ENCODE data around the gene MSANTD1. TPM values are rescaled to one million over a fixed set of nuclear protein-coding genes. Genes with fewer than 3 reads are reported as not detected.

The MSANTD1 gene
- total RNA-seq, 1 experiment from 2014 or later = 0.95 TPM

GRCh38 chr4:3263876-3264193, 14.9 kb downstream of the MSANTD1 start:
- Histone ChIP-seq H3K36me3 (ENCODE audit: control insufficient read depth, insufficient read depth, low read length) (no peaks in the 10 kb centered on the region), H3K9me3 (no peaks in the 10 kb centered on the region), H3K4me1 (peaks cover 9% of the 10 kb centered on the region), H3K4me3 (ENCODE audit: low read depth, low read length) (no peak overlapping the region), H3K27me3 (replicated peaks; ENCODE audit: control insufficient read depth, insufficient read depth, low read length) (no peaks in the 10 kb centered on the region)
- no peaks in the 10 kb centered on the region for H3K4me1 Mint-ChIP-seq (ENCODE audit: low read depth, unreplicated experiment)
- H3K27ac Mint-ChIP-seq (ENCODE audit: unreplicated experiment) = no peak overlapping the region
- no peak overlapping the region for H3K4me3 Mint-ChIP-seq (ENCODE audit: unreplicated experiment)
- H3K36me3 Mint-ChIP-seq (ENCODE audit: insufficient read depth, unreplicated experiment) = no peaks in the 10 kb centered on the region
- POLR2A ChIA-PET = no interaction called here
- intact Hi-C loops (cut with micrococcal nuclease; ENCODE audit: unreplicated experiment) = no loop called here
- peaks cover 8% of the 10 kb centered on the region for H3K27me3 Mint-ChIP-seq (ENCODE audit: insufficient read depth, unreplicated experiment)
- no peak for TF ChIP-seq CTCF (IDR thresholded peaks at IDR 0.05; ENCODE audit: insufficient read depth in 1 of 2, low read depth in 1 of 2, low read length in 1 of 2, severe bottlenecking in 1 of 2, unreplicated experiment in 1 of 2)
- no peaks in the 10 kb centered on the region for H3K9me3 Mint-ChIP-seq (ENCODE audit: unreplicated experiment)
- no TSS peak for BruUV-seq (replicated peaks)
- CTCF ChIA-PET = no interaction called here
- DNase-seq = no peak

DNA sequence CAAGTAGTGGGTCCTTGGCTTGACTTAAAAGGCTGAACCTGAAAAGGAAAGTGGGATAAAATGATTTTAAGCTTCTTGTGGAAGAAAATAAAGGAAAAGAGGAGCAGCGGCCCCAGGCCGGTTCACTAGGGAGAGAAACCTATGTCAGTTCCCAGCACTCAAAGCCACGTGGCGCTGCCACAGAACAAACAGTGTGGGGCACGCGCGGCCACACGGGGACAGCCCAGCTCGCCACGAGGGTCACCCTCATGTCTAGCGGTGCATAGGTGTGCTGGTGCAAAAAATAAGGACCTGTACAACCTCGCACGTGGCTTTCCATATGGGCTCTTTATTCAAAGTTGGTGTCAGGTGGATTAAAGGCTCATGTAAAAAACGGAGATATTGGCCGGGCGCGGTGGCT, 17.1 kb downstream of the MSANTD1 start:
- CTCF ChIA-PET = no interaction called here
- POLR2A ChIA-PET = no interaction called here
- Mint-ChIP-seq H3K4me1 (ENCODE audit: low read depth, unreplicated experiment) (no peaks in the 10 kb centered on the region), H3K36me3 (ENCODE audit: insufficient read depth, unreplicated experiment) (no peaks in the 10 kb centered on the region), H3K4me3 (ENCODE audit: unreplicated experiment) (no peak overlapping the region), H3K9me3 (ENCODE audit: unreplicated experiment) (no peaks in the 10 kb centered on the region), H3K27me3 (ENCODE audit: insufficient read depth, unreplicated experiment) (peaks cover 8% of the 10 kb centered on the region), H3K27ac (ENCODE audit: unreplicated experiment) (no peak overlapping the region)
- no peaks in the 10 kb centered on the region for H3K9me3 ChIP-seq
- DNase-seq = peak in 1 of 2 experiments; percentile 8
- intact Hi-C loops (cut with micrococcal nuclease; ENCODE audit: unreplicated experiment) = no loop called here
- BruUV-seq (replicated peaks) = no TSS peak
- H3K36me3 ChIP-seq (ENCODE audit: control insufficient read depth, insufficient read depth, low read length) = no peaks in the 10 kb centered on the region
- H3K27me3 ChIP-seq (replicated peaks; ENCODE audit: control insufficient read depth, insufficient read depth, low read length) = no peaks in the 10 kb centered on the region
- no peak overlapping the region for H3K4me3 ChIP-seq (ENCODE audit: low read depth, low read length)
- no peak for TF ChIP-seq CTCF (IDR thresholded peaks at IDR 0.05; ENCODE audit: insufficient read depth in 1 of 2, low read depth in 1 of 2, low read length in 1 of 2, severe bottlenecking in 1 of 2, unreplicated experiment in 1 of 2)
- H3K4me1 ChIP-seq = peaks cover 14% of the 10 kb centered on the region

- no peak for TF ChIP-seq CTCF (IDR thresholded peaks at IDR 0.05; ENCODE audit: insufficient read depth in 1 of 2, low read depth in 1 of 2, low read length in 1 of 2, severe bottlenecking in 1 of 2, unreplicated experiment in 1 of 2)
- no peak overlapping the region for H3K4me3 Mint-ChIP-seq (ENCODE audit: unreplicated experiment)
- no peaks in the 10 kb centered on the region for H3K9me3 Mint-ChIP-seq (ENCODE audit: unreplicated experiment)
- no peaks in the 10 kb centered on the region for H3K36me3 Mint-ChIP-seq (ENCODE audit: insufficient read depth, unreplicated experiment)
- H3K4me1 Mint-ChIP-seq (ENCODE audit: low read depth, unreplicated experiment) = no peaks in the 10 kb centered on the region
- intact Hi-C loops (cut with micrococcal nuclease; ENCODE audit: unreplicated experiment) = no loop called here
- DNase-seq = peak; percentile 47 to 58
- H3K9me3 ChIP-seq = no peaks in the 10 kb centered on the region
- no peaks in the 10 kb centered on the region for H3K27me3 ChIP-seq (replicated peaks; ENCODE audit: control insufficient read depth, insufficient read depth, low read length)
- H3K4me3 ChIP-seq (ENCODE audit: low read depth, low read length) = no peak overlapping the region
- POLR2A ChIA-PET = no interaction called here
- no peak overlapping the region for H3K27ac Mint-ChIP-seq (ENCODE audit: unreplicated experiment)
- CTCF ChIA-PET = no interaction called here
- H3K36me3 ChIP-seq (ENCODE audit: control insufficient read depth, insufficient read depth, low read length) = no peaks in the 10 kb centered on the region
- BruUV-seq (replicated peaks) = no TSS peak
- H3K4me1 ChIP-seq = peaks cover 14% of the 10 kb centered on the region
- H3K27me3 Mint-ChIP-seq (ENCODE audit: insufficient read depth, unreplicated experiment) = peaks cover 6% of the 10 kb centered on the region
These were observed 18.8 kb downstream of the MSANTD1 start for GRCh38 chr4:3267576-3268394.

All from Caco-2 (cell line).